OCI-M2 (cell line): ENCODE measurements around the gene MEX3D.

ENCODE experiments used
- DNase-seq: peaks from one replicate; lab custom pipeline; 2025; ENCODE audit not compliant: unreplicated experiment; lab: John Stamatoyannopoulos, UW

Gene MEX3D

DNA sequence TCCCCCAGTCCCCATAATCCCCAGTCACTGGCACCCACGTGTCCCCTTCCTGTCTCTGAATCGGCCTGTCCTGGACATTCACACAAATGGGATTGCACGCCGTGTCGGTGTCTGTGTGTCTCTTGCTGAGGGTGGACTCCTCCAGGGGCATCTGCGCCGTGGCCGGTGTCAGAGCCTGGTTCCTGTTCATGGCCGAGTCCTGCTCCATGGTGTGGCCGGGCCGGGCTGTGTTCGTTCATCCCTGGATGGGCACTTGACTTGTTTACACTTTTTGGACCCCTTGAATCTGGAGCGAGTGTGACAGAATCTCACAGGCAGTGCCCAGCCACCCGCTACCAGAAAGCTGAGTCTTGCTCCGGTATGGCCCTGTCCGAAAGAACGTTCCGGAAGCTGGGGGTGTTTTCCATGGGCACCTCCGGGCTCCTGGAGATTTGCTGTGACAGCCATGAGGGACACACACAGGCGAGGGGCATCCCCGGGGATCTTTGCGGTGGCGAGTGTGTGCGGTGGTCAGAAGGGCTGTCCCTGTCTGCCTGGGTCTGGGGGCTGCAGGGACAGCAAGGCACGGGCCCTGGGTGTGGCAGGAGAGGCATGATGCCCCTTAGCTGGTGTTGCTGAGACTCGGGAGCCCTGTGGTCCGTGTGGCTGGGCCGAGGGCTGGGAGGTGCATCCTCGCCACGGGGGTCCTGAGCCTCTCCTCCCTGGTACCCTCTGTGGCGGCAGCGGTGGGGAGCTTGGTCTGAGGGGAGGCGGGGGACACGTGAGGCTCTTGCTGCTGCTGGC is 6.4 kb upstream of the MEX3D start:
- no peak for DNase-seq

DNA sequence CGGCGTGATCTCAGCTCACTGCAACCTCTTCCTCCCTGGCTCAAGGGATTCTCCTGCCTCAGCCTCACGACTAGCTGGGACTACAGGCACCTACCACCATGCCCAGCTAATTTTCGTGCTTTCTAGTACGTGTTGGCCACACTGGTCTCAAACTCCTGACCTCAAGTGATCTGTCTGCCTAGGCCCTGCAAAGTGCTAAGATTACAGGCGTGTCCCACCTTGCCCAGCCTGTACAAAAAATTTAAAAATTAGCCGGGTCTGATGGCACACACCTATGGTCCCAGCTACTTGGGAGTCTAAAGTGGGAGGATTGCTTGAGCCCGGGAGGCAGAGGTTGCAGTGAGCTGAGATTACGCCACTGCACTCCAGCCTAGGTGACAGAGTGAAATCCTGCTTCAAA is 4.7 kb upstream of the MEX3D start:
- no peak for DNase-seq

DNA sequence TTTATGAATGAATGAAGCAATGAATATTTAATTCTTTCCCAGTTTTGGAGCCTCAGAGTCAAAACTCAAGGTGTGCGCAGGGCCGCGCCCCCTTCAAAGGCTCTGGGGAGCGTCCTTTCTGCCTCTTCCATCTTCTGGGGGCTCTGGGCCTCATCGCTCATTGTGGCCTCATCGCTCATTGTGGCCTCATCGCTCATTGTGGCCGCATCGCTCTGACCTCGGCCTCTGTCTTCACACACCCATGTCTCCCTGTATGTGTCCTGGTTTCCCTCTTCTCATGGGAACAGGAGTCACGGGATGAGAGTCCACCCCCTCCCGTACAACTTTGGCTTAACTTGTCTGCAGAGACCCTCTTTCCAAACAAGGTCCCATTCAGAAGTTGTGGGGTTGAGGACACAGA is 3.2 kb upstream of the MEX3D start:
- DNase-seq = no peak

DNA sequence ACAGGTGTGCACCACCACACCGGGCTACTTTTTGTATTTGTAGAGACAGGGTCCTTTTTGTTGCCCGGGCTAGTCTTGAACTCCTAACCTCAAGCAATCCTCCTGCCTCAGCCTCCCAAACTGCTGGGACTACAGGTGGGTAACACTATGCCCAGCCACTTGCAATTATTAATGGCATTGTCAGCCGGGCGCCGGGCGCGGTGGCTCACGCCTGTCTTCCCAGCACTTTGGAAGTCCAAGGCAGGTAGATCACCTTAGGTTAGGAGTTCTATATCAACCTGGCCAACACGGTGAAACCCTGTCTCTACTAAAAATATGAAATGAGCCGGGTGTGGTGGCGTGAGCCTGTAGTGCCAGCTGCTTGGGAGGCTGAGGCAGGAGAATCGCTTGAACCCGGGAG is 2.7 kb upstream of the MEX3D start:
- no peak for DNase-seq

DNA sequence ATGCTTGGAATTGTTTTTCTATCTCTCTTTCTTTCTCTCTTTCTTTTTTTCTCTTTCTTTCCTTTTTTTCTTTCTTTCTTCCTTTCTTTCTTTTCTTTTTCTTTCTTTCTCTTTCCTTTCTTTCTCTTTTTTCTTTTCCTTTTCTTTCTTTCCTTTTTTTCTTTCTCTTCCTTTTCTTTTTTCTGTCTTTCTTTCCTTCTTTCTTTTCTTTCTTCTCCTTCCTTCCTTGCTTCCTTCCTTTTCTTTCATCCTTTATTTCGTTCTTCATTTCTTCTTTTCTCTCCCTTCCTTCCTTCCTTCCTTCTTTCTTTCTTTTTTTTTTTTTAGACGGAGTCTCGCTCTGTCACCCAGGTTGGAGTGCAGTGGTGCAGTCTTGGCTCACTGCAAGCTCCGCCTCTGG is 1.9 kb upstream of the MEX3D start:
- no peak for DNase-seq

DNA sequence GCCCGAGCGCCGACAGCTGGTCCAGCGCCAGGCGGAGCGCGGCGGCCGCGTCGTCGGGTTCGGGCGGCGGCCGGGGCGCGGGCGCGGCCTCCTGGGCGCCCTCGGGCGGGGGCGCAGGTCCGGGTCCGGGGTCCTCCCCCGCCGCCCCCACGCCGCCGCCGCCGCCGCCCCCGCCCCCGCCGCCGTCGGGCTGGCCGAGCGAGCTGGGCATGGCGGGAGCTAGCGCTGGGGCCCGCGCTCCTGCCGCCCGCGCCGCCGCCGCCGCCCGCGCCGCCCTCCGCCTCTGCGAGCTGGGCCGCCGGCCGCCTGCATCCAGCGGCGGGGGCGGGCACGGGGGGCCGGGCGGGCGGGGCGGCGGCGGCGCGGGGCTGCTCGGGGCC is 287 bp downstream of the MEX3D start:
- no peak for DNase-seq

DNA sequence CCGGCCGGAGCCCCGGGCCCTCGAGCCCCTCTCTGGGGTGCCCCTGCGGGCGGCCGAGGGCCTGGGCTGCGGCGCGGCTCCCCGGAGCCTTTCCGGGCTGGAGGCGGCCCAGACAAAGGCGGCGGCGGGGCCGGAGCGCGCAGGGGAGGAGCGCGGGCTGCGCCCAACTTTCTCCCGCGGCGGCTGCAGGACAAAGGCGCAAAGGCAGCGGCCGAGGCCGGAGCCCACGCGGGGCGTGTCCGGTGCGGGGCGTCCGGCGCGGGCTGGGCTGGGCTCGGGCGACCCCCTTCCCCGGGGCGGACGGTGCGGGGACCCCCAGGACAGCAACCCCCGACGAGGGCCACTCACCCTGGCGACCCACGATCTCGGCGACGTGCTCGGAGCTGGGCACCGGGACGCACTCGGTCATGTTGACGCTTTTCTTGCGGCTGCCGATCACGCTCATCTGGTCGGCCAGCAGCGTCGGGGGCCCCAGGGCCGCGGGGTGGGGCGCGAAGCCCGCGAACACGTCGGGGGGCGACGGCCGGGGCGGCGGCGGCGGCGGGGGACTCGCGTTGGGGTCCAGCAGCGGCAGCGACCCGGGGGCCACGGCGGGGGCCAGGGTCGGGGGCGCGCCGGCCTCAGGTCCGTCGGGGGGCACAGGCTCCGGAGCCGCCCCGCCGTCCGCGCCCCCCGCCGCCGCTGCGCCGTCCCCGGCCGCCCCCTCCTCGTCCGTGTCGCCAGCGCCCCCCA is 843 bp downstream of the MEX3D start:
- DNase-seq = no peak

DNA sequence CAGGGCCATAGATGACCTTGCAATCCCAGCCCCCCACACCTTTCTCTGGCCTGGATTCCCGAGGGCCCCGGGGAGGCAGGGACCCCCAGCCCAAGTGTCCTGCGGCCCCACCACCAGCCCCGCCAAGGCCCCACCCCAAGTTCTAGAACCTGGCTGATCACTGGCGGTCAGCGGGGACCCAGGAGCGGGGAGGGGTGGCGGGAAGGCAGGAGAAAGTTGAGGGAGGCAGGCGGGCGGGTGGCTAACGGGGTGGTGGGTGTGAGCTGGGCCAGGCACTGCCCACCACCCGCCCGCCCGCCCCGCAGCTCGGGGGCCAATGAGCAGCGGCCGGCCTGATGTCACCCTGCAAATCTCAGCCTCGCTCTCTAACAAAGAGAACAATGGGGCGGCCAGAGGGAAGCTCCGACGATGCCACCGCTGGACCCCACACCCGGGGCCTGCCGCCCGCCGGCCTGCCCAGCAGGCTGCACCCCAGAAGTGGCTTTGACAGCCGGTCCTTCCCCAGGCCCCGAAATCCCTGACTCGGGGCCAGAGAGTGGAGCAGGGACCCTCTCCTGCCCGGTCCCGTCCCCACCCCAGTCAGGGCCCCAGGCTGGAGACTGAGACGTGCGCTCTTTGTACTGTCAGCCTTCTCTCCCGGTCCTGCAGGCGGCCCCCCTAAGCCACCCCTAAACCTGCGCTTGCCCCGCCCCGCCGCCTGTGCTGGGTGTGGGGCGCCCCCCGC is 1.6 kb downstream of the MEX3D start:
- no peak for DNase-seq

DNA sequence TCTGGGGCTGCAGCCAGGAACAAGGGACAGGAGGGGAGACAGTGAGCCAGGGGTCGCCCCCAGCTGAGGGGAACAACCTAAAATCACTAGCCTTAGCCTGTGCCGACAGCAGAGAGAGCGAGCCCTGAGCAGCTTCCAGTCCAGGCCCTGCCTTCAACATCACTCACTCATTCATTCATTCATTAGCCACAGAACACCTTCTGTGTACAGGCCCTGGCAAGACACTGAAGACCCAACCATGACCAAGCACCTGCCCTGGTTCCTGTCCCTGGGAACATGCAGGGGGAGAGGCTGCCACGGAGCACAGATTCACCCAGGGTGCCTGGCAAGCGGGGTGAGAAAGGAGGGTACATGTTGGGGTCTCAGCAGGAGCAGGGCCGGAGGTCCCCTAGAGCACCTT is 4.9 kb downstream of the MEX3D start:
- DNase-seq = no peak

DNA sequence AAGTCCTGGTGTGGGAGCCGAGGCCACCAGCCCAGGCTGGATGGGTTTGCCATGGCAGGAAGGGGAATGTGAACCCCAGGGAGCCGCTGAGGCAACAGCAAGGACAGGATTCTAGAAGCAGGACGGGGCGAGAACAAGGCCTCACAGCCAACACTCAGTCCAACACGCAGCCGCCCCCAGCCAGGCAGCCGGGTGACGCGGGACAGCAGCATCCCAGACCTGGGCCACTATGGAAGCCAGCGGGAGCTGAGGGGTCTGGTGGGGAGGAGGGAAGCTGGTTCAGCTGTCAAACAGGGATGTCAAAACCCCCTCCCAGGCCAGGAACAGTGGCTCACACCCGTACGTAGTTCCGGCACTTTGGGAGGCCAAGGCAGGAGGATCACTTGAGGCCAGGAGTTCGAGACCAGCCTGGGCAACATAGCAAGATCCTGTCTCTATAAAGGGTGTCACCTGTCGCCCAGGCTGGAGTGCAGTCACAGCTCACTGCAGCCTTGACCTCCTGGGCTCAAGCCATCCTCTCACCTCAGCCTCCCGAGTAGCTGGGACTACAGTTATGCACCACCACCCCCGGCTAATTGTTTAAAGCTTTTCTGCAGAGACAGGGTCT is 6.8 kb downstream of the MEX3D start:
- no peak for DNase-seq

DNA sequence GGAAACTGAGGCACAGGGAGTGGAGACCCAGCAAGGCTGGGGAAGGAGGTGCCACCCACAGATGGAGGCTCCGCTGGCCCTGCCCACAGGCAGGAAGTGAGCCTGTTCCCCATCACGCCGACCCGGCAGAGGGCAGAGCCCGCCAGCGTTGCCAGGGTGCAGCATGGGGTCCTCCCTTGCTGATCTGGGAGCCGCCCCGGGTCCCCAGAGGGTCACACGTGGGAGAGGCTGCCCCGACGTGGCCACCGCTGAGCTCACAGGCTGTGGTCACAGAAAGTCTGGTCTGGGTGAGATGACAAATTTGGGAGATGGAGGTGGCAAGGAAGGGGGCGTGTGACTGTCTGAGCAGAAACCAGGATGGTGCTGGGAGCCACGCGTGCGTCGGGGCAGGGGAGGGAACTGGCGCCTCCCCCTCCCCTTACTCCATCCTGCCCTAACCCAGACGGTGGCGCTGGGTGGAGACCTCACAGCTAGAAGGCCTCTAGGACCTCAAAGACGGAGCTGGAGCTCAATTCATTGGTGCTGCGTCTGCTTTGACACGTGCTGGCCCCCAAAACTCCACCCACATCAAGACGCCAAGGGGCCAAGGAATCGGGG is 7.7 kb downstream of the MEX3D start:
- DNase-seq = no peak

DNA sequence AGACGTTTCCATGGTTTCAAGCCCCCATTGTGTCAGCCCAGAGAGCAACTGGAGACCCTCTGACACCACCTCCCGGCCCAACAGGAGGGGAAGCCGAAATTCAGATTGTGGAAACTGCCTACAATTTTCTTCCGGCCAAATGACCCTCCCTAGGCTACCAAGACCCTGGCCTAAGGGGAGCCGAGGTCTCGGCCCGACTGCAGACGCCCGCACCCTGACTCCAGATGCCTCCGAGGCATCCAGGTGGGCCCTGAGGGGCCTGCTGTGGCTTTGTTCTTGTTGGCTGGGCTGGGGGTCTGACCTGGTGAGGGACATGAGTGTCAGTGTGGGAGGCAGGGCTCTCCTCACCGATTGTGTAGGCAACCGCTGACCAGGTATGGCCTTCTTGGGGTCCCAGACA is 9.6 kb downstream of the MEX3D start:
- no peak for DNase-seq

DNA sequence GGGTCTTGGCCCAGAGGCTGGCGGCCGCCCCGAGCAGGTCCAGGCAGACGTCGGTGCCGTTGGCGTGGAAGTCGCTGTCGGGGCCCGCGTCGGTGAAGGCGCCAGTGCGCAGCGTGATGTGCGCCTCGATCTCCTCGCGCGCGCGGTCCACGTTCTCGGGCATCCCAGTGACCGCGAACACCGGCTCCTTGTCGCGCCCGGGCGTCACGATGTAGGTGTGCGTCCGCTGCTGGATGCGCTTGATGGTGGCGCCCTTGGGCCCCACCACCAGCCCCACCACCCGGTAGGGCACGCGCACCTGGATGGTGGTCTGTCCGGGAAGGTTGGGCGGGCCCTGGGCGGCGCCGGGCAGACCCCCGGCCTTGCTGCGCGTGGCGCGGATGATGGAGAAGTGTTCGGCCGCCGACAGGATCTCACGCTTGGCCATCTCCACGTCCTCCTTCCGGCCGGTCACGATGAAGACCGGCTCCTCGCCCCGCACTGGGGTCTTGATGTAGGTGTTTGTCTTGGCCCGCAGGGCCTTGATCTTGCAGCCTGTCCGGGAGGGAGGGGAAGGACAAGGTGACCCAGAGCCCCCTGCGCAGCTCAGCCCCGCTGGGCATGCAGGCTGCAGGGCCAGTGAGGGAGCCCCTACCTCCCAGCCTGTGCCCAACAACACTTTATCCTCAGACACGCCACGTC is 11.6 kb downstream of the MEX3D start:
- DNase-seq = no peak

DNA sequence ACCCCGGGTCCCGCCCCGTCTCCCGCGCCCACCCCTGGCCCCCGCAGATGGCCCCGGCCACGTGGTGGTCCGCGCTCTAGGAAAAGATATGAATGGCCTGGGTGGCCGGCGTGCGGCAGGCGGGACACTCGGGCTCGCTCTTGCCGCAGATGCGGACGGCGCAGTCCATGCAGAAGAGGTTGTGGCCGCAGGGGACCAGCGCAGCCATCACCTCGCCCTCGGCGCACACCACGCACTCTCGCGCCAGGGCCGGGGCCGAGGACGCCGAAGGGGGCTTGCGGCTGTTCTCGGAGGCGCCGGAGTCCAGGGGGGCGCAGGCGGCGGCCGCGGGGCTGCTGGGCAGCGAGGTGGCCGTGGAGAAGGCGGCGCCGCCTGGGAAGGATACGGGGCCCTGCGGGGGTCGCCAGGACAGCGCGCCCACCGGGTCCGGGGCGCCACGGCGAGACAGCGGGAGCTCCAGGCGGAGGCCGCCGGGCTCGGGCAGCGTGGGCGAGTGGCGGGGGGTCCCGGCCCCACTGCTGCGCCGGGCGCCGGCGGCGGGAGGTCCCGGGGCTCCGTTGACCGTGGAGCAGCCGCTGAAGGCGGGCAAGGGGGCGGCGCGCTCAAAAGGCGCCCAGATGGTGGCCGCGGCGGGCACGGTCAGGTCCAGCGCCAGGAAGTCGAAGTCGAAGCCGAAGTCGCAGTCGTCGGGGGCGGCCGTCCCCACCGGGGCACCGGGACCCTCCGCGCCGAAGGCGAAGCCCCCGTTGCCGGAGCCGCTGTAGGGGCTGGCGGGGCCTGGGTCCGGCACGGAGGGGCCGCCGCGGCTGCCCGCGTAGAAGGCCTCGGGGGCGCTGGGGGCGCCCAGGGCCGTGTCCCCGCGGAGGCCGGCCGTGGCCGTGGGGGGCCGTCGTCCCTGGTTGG is 12.4 kb downstream of the MEX3D start:
- no peak for DNase-seq

DNA sequence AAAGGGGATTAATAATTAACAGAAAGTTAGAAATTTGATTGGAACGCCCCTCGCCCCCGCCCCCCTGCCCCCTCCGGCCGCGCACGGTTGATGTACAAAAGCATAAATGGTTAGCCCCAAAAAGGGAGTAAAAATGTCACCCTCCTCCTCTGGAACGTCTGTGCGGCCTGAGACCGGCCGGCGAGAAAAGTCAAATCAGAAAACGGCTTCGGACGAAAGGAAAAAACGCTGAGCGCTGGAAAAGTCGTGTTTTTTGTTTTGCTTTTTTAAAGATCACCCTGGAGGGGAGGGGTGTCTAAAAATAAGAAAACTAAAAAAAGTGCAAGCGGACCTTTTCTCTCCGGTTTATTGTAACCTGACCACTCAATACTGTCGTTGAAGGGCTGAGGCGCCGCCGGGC is 13.2 kb downstream of the MEX3D start:
- DNase-seq = no peak

DNA sequence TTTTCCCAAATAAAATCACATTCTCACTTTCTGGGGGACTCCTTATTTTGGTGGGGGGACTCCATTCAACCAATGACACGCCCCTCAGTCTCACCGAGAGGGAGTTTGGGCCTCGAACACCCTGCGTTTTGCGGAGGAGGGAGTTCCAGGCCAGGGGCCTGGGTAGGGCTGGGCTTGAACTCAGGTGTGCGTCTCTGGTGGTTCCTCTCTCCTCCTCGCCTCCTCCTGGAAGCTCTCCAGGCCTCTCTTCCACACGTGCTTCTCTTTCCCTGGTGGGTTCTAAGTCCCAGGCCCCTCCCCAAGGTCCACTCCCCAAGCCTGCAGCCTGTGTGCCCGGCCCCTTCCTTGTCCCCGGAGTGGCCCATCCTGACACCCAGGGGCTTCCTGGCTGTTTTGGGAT is 14.7 kb downstream of the MEX3D start:
- DNase-seq = no peak

DNA sequence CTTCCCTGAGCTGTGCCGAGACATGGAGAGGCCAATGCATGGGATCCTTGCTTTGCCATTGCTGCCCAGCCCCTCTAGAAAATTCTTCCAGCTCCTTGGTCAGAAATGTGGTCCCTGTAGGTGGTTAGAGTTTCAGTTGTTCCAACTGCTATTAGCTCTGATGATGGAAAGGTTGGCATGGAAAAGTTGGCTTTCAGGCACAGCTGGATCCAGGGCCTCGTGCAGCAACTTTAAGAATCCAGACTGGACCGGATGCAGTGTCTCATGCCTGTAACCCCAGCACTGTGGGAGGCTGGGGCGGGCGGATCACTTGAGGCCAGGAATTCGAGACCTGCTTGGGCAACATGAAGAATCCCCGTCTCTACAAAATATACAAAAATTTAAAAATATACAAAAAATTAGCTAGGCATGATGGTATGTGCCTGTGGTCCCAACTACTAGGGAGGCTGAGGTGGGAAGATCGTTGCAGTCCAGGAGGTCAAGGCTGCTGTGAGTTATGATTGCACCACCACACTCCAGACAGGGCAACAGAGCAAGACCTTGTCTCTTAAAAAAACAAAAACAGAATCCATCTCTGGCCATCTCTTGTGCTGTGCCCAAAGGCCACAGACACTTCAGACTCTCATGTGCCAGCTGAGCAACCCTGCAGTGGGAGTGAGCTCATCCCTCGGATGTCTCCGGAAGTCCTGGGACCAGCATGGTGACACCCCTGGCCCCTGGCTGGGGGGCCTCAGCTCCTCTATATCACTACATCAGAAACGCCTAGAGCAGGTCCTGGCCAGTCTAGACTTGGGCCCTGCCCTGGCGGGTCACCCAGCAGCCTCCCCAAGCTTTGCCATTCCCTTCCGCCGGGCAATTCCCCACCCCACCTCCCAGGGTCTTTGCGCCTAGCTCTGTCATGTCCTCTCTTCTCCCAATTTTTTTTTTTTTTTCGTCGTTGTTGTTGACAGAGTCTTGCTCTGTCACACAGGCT is 16.8 kb downstream of the MEX3D start:
- no peak for DNase-seq

DNA sequence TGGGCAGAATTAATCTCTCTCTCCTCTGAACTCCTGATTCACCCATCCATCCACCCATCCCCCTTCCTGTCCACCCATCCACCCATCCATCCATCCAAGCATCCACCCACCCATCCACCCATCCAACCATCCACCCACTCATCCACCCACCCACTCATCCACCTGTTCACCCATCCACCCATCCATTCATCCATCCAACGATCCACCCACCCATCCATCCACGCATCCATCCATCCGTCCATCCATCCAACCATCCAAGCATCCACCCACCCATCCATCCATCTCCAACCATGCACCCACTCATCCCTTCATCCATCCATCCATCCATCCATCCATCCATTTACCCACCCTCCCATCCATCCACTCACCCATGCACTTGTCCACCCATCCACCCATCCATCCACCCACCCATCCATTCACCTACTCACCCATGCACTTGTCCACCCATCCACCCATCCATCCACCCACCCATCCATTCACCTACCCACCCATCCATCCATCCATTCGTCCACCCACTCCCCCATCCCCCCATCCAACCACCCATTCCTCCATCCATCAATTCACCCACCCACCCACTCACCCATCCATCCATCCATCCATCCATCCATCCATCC is 18.7 kb downstream of the MEX3D start:
- DNase-seq = no peak
